ENCODE measurements around the gene KSR2.

DNA sequence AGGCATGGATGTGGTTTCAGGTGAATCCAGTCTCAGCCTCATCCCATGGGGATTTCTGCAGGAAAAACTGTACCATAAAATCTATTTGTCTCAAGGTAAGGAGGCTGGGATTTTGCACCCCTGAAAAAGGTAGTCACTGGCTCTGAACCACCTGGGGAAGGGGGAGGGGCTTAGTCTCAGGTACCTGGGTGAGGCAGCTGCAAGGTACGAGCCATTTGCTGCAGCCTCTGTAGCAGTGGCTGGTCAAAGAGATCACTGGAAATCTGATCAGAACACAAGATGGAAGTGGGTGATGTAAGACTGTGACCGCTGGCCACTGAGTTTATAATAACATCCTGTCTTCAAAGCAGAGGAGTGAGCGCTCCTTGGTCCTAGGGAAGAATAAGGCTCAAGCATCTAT is 397.5 kb downstream of the KSR2 start:
- TF ChIP-seq, protein P1, sequence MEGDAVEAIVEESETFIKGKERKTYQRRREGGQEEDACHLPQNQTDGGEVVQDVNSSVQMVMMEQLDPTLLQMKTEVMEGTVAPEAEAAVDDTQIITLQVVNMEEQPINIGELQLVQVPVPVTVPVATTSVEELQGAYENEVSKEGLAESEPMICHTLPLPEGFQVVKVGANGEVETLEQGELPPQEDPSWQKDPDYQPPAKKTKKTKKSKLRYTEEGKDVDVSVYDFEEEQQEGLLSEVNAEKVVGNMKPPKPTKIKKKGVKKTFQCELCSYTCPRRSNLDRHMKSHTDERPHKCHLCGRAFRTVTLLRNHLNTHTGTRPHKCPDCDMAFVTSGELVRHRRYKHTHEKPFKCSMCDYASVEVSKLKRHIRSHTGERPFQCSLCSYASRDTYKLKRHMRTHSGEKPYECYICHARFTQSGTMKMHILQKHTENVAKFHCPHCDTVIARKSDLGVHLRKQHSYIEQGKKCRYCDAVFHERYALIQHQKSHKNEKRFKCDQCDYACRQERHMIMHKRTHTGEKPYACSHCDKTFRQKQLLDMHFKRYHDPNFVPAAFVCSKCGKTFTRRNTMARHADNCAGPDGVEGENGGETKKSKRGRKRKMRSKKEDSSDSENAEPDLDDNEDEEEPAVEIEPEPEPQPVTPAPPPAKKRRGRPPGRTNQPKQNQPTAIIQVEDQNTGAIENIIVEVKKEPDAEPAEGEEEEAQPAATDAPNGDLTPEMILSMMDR (conservative IDR thresholded peaks at IDR 0.05; ENCODE audit: low read depth, low read length), result no peak
- TF ChIP-seq EZH2 (IDR thresholded peaks at IDR 0.05; ENCODE audit: borderline replicate concordance, low read depth, low read length, poor library complexity, severe bottlenecking), result no peak

Data from A673 (cell line).